ENCODE measurements around the gene GOLGA2.

The GOLGA2 gene

DNA sequence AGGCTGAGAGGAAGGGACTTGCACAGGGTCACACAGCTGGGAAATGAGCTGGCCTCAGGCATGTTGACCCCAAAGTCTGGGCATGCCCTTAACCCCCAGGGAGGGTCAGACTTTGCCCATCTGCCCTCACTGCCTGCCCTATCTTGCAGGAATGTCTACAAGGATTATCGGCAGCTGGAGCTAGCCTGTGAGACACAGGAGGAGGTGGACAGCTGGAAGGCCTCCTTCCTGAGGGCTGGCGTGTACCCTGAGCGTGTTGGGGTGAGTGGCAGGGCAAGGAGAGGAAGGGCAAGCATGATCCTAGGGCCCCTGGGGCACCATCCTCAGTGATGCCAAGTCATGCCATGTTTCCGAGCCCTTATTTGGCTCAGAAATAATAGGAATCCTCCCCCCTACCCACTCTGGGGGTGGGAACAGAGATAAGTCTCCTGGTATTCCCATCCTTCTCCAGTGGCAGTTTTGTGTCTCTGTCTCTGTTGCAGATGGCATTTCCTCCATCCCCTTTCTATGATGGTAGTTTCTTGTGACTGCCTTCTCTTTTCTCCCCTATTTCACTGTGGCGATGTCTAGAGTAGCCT is 28.5 kb downstream of the GOLGA2 start:
- Histone ChIP-seq H3K9ac (ENCODE audit: low read depth, low read length, poor library complexity) (peak overlapping the region; percentile 50), H2BK120ac (ENCODE audit: low read depth, low read length) (no peak overlapping the region), H2AFZ (ENCODE audit: low read length) (no peak overlapping the region), H3K9me3 (replicated peaks in 1 of 2; ENCODE audit: control insufficient read depth in 2 of 2, insufficient read depth in 1 of 2, low read depth in 1 of 2, low read length in 2 of 2) (peaks cover 0 to 1% of the 10 kb centered on the region in 2 donors), H2BK12ac (ENCODE audit: low read length) (no peak overlapping the region), H3K36me3 (replicated peaks in 1 of 2; ENCODE audit: control insufficient read depth in 2 of 2, insufficient read depth in 2 of 2, low read length in 2 of 2) (peaks cover 19 to 25% of the 10 kb centered on the region in 2 donors), H3K27ac (replicated peaks; ENCODE audit: low read length) (no peak overlapping the region), H3K27me3 (ENCODE audit: control insufficient read depth in 3 of 3, insufficient read depth in 3 of 3, low read depth in 1 of 3, low read length in 3 of 3) (peaks cover 0 to 3% (median 0%) of the 10 kb centered on the region in 3 experiments), H3K14ac (ENCODE audit: low read length) (no peak overlapping the region), H2BK5ac (ENCODE audit: low read length) (no peak overlapping the region), H2AK5ac (ENCODE audit: low read depth, low read length) (no peak overlapping the region), H4K8ac (ENCODE audit: low read depth, low read length) (no peak overlapping the region), H3K4me3 (ENCODE audit: low read length in 2 of 2) (no peak overlapping the region), H3K4ac (ENCODE audit: low read length) (no peak overlapping the region), H3K23ac (ENCODE audit: low read depth, low read length, poor library complexity) (peak overlapping the region; percentile 73), H3K18ac (ENCODE audit: low read length) (no peak overlapping the region), H4K91ac (ENCODE audit: low read depth, low read length, poor library complexity) (no peak overlapping the region), H3K79me1 (ENCODE audit: low read depth, low read length) (no peaks in the 10 kb centered on the region), H3K4me1 (ENCODE audit: control insufficient read depth in 2 of 2, insufficient read depth in 1 of 2, low read depth in 1 of 2, low read length in 2 of 2) (peaks cover 25 to 26% of the 10 kb centered on the region in 2 donors), H2BK15ac (ENCODE audit: low read length) (no peak overlapping the region), H3K4me2 (ENCODE audit: insufficient read depth, low read length, poor library complexity, severe bottlenecking) (no peak overlapping the region)
- WGBS, 2 donors (ENCODE audit: extremely low coverage in 2 of 2, insufficient read length in 2 of 2, insufficient replicate concordance in 1 of 2): no CpG with 5 or more reads among the region's 5 CpGs
- no peak for DNase-seq (ENCODE audit: low spot score)

DNA sequence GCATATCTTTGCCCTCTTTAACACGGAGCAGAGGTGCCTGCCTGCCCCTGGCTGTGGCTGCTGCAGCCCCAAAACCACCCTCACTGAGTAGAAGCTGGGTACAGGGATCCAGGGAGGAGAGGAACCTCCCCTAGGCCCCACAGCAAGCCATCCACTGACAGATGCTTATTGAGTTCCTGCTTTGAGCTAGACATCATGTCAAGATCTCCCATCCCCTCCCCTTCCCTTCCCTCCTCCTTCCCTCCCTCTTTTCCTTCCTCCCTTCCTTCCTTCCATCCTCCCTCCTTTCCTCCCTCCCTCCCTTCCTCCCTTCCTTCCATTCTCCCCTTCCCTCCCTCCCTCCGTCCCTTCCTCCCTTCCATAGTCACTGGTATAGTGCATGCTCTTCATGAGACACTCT is 29.3 kb downstream of the GOLGA2 start:
- Histone ChIP-seq H3K36me3 (replicated peaks in 1 of 2; ENCODE audit: control insufficient read depth in 2 of 2, insufficient read depth in 2 of 2, low read length in 2 of 2) (peaks cover 19 to 21% of the 10 kb centered on the region in 2 donors), H3K9ac (ENCODE audit: low read depth, low read length, poor library complexity) (no peak overlapping the region), H2BK5ac (ENCODE audit: low read length) (no peak overlapping the region), H3K9me3 (replicated peaks in 1 of 2; ENCODE audit: control insufficient read depth in 2 of 2, insufficient read depth in 1 of 2, low read depth in 1 of 2, low read length in 2 of 2) (peaks cover 0 to 1% of the 10 kb centered on the region in 2 donors), H2AK5ac (ENCODE audit: low read depth, low read length) (peak overlapping the region; percentile 93), H3K18ac (ENCODE audit: low read length) (no peak overlapping the region), H3K4me2 (ENCODE audit: insufficient read depth, low read length, poor library complexity, severe bottlenecking) (no peak overlapping the region), H3K4ac (ENCODE audit: low read length) (no peak overlapping the region), H2BK120ac (ENCODE audit: low read depth, low read length) (no peak overlapping the region), H3K14ac (ENCODE audit: low read length) (no peak overlapping the region), H3K4me1 (ENCODE audit: control insufficient read depth in 2 of 2, insufficient read depth in 1 of 2, low read depth in 1 of 2, low read length in 2 of 2) (peaks cover 24 to 25% of the 10 kb centered on the region in 2 donors), H3K27ac (replicated peaks; ENCODE audit: low read length) (no peak overlapping the region), H2BK15ac (ENCODE audit: low read length) (no peak overlapping the region), H3K23ac (ENCODE audit: low read depth, low read length, poor library complexity) (no peak overlapping the region), H3K79me1 (ENCODE audit: low read depth, low read length) (no peaks in the 10 kb centered on the region), H4K91ac (ENCODE audit: low read depth, low read length, poor library complexity) (no peak overlapping the region), H4K8ac (ENCODE audit: low read depth, low read length) (no peak overlapping the region), H2BK12ac (ENCODE audit: low read length) (no peak overlapping the region), H3K4me3 (ENCODE audit: low read length in 2 of 2) (no peak overlapping the region), H3K27me3 (ENCODE audit: control insufficient read depth in 3 of 3, insufficient read depth in 3 of 3, low read depth in 1 of 3, low read length in 3 of 3) (peaks cover 0 to 3% (median 0%) of the 10 kb centered on the region in 3 experiments), H2AFZ (ENCODE audit: low read length) (peak overlapping the region; percentile 72)
- WGBS, 2 donors (ENCODE audit: extremely low coverage in 2 of 2, insufficient read length in 2 of 2, insufficient replicate concordance in 1 of 2): no CpG with 5 or more reads among the region's 2 CpGs
- DNase-seq (ENCODE audit: low spot score): no peak

DNA sequence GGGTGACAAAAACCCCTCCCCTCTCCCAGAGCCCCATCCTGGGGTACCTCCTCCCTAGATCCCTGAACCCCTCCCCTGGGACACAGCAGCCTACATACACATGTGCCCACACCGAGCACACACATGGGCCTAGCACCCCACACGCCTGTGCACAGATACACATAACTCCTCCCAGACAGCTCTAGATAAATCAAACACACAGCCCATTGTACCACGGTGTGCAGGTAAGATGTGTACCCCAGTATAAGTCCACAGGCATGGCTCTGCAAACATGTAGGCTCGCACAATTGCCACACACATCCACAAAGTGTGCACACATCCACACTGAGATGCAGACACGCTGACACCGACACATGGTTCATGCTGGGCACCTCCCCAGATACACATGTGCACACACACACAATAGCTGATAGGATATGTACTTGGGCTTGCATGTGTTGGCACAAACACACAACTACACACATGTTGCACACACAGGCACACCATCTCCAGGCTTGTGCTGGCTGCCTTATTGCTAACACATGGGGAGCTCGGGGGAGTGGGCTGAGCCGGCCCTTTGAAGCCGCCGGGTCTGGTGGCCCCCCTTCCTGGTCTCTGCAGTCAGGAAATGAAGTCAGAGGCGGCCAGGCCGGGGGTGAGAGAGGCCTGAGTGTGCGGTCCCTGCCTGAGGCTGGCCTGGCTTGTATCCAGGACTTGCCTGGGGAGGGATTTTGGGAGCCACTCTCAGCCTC is 30.2 kb downstream of the GOLGA2 start:
- Histone ChIP-seq H3K4me1 (ENCODE audit: control insufficient read depth in 2 of 2, insufficient read depth in 1 of 2, low read depth in 1 of 2, low read length in 2 of 2) (peaks cover 17 to 25% of the 10 kb centered on the region in 2 donors), H3K9ac (ENCODE audit: low read depth, low read length, poor library complexity) (no peak overlapping the region), H3K23ac (ENCODE audit: low read depth, low read length, poor library complexity) (no peak overlapping the region), H3K27me3 (ENCODE audit: control insufficient read depth in 3 of 3, insufficient read depth in 3 of 3, low read depth in 1 of 3, low read length in 3 of 3) (peaks cover 0 to 3% (median 0%) of the 10 kb centered on the region in 3 experiments), H3K14ac (ENCODE audit: low read length) (no peak overlapping the region), H3K4me2 (ENCODE audit: insufficient read depth, low read length, poor library complexity, severe bottlenecking) (no peak overlapping the region), H2AFZ (ENCODE audit: low read length) (peak overlapping the region; percentile 72), H4K8ac (ENCODE audit: low read depth, low read length) (no peak overlapping the region), H2BK12ac (ENCODE audit: low read length) (no peak overlapping the region), H3K27ac (replicated peaks; ENCODE audit: low read length) (no peak overlapping the region), H2BK5ac (ENCODE audit: low read length) (no peak overlapping the region), H2AK5ac (ENCODE audit: low read depth, low read length) (no peak overlapping the region), H3K79me1 (ENCODE audit: low read depth, low read length) (no peaks in the 10 kb centered on the region), H2BK120ac (ENCODE audit: low read depth, low read length) (no peak overlapping the region), H2BK15ac (ENCODE audit: low read length) (no peak overlapping the region), H3K4me3 (ENCODE audit: low read length in 2 of 2) (peak overlapping the region in 1 of 2 donors; percentile 16), H3K9me3 (replicated peaks in 1 of 2; ENCODE audit: control insufficient read depth in 2 of 2, insufficient read depth in 1 of 2, low read depth in 1 of 2, low read length in 2 of 2) (peaks cover 0 to 1% of the 10 kb centered on the region in 2 donors), H3K18ac (ENCODE audit: low read length) (no peak overlapping the region), H4K91ac (ENCODE audit: low read depth, low read length, poor library complexity) (no peak overlapping the region), H3K36me3 (replicated peaks in 1 of 2; ENCODE audit: control insufficient read depth in 2 of 2, insufficient read depth in 2 of 2, low read length in 2 of 2) (peaks cover 23 to 25% of the 10 kb centered on the region in 2 donors), H3K4ac (ENCODE audit: low read length) (no peak overlapping the region)
- DNase-seq (ENCODE audit: low spot score): no peak
- WGBS, 2 donors (ENCODE audit: extremely low coverage in 2 of 2, insufficient read length in 2 of 2, insufficient replicate concordance in 1 of 2): no CpG with 5 or more reads among the region's 13 CpGs

DNA sequence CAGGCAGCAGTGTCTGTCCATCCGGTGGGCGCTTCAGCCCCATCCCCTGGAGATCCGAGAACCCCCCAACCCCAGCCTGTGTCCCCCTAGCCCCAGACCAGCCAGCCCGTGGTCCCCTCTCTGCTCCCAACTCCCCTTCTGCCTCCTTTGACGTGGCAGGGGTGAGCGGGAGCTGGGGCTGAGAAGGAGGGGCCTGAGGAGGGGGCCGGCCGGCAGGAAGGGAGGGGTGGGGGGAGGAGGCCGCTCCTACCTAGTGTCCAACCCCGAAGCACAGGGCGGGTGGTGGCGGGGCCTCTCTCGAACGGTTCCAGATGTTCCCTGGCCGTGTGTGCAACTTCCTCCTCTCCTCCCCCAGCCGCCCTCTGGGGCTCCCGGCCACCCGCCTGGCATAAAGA is 31.0 kb downstream of the GOLGA2 start:
- Histone ChIP-seq H2BK12ac (ENCODE audit: low read length) (no peak overlapping the region), H3K14ac (ENCODE audit: low read length) (no peak overlapping the region), H3K9ac (ENCODE audit: low read depth, low read length, poor library complexity) (no peak overlapping the region), H3K18ac (ENCODE audit: low read length) (no peak overlapping the region), H2AFZ (ENCODE audit: low read length) (peak overlapping the region; percentile 67), H2BK15ac (ENCODE audit: low read length) (no peak overlapping the region), H3K4me2 (ENCODE audit: insufficient read depth, low read length, poor library complexity, severe bottlenecking) (no peak overlapping the region), H2AK5ac (ENCODE audit: low read depth, low read length) (peak overlapping the region; percentile 60), H3K4ac (ENCODE audit: low read length) (no peak overlapping the region), H3K27me3 (ENCODE audit: control insufficient read depth in 3 of 3, insufficient read depth in 3 of 3, low read depth in 1 of 3, low read length in 3 of 3) (peaks cover 0 to 3% (median 0%) of the 10 kb centered on the region in 3 experiments), H3K4me1 (ENCODE audit: control insufficient read depth in 2 of 2, insufficient read depth in 1 of 2, low read depth in 1 of 2, low read length in 2 of 2) (peaks cover 15 to 25% of the 10 kb centered on the region in 2 donors), H2BK120ac (ENCODE audit: low read depth, low read length) (no peak overlapping the region), H4K91ac (ENCODE audit: low read depth, low read length, poor library complexity) (no peak overlapping the region), H3K4me3 (ENCODE audit: low read length in 2 of 2) (no peak overlapping the region), H2BK5ac (ENCODE audit: low read length) (no peak overlapping the region), H3K36me3 (replicated peaks in 1 of 2; ENCODE audit: control insufficient read depth in 2 of 2, insufficient read depth in 2 of 2, low read length in 2 of 2) (peaks cover 27 to 28% of the 10 kb centered on the region in 2 donors), H3K79me1 (ENCODE audit: low read depth, low read length) (no peaks in the 10 kb centered on the region), H4K8ac (ENCODE audit: low read depth, low read length) (no peak overlapping the region), H3K9me3 (replicated peaks in 1 of 2; ENCODE audit: control insufficient read depth in 2 of 2, insufficient read depth in 1 of 2, low read depth in 1 of 2, low read length in 2 of 2) (peaks cover 0 to 1% of the 10 kb centered on the region in 2 donors), H3K27ac (replicated peaks; ENCODE audit: low read length) (no peak overlapping the region), H3K23ac (ENCODE audit: low read depth, low read length, poor library complexity) (no peak overlapping the region)
- no CpG with 5 or more reads among the region's 18 CpGs for WGBS, 2 donors (ENCODE audit: extremely low coverage in 2 of 2, insufficient read length in 2 of 2, insufficient replicate concordance in 1 of 2)
- DNase-seq (ENCODE audit: low spot score): no peak

All from neuronal stem cell (in vitro differentiated cells).